Measurements from ENCODE around the gene FURIN. TPM values are rescaled to one million over a fixed set of nuclear protein-coding genes. Genes with fewer than 3 reads are reported as not detected.

FURIN gene
- total and polyA plus RNA-seq, 9 of the 15 experiments (the other 6 are each of a cell fraction or from before 2014, with no cell fraction given) = 0.92 to 99.9 (median 34.8) TPM

GRCh38 chr15:90895571-90896117 lies 27.3 kb downstream of the FURIN start (continued):
- TF ChIP-seq NKRF (IDR thresholded peaks at IDR 0.05; ENCODE audit: borderline replicate concordance) (no peak), THRAP3 (IDR thresholded peaks at IDR 0.05; ENCODE audit: borderline replicate concordance) (no peak), GATA2 (CRISPR knock-in tag; IDR thresholded peaks at IDR 0.05) (peak; percentile 38; the same call in 1 of the 2 replicates), SRF (CRISPR knock-in tag; IDR thresholded peaks at IDR 0.05) (no peak), TCF3 (CRISPR knock-in tag; IDR thresholded peaks at IDR 0.05) (0 out of 2 replicates have a peak, but pooled peaks have one; percentile 37), ILF3 (IDR thresholded peaks at IDR 0.05; ENCODE audit: borderline replicate concordance) (no peak), CEBPB (tag; IDR thresholded peaks at IDR 0.05) (no peak), PTRF (tag; IDR thresholded peaks at IDR 0.05) (no peak), BCLAF1 (IDR thresholded peaks at IDR 0.05; ENCODE audit: borderline replicate concordance in 1 of 2, control insufficient read depth in 1 of 2, low read depth in 2 of 2, low read length in 1 of 2) (0 out of 4 replicates have a peak, but pooled peaks of 1 of the 2 experiments have one; percentile 28), ZNF324 (CRISPR knock-in tag; IDR thresholded peaks at IDR 0.05) (no peak), ZNF668 (CRISPR knock-in tag; IDR thresholded peaks at IDR 0.05) (no peak), PHB (CRISPR knock-in tag; IDR thresholded peaks at IDR 0.05) (no peak), HLTF (IDR thresholded peaks at IDR 0.05) (no peak), ZNF12 (CRISPR knock-in tag; IDR thresholded peaks at IDR 0.05) (no peak), SP2 (IDR thresholded peaks at IDR 0.05; ENCODE audit: extremely low read depth, low read depth, low read length, poor library complexity, severe bottlenecking) (no peak), CREB3 (tag; conservative IDR thresholded peaks at IDR 0.05; ENCODE audit: low read depth) (no peak), CHD4 (IDR thresholded peaks at IDR 0.05; ENCODE audit: insufficient read depth, insufficient replicate concordance, low read depth, low read length, poor library complexity, severe bottlenecking) (no peak), ZNF3 (CRISPR knock-in tag; IDR thresholded peaks at IDR 0.05) (no peak), GATAD2B (IDR thresholded peaks at IDR 0.05; ENCODE audit: borderline replicate concordance) (no peak), TRIM28 (IDR thresholded peaks at IDR 0.05) (peak; percentile 55; the same call in 1 of the 2 replicates), BRF2 (IDR thresholded peaks at IDR 0.05; ENCODE audit: borderline replicate concordance, insufficient read depth, insufficient read length) (no peak)

Data from K562 (cell line).